Urinary bladder (tissue), 4 donors: ENCODE measurements around the gene ATP2C2. TPM values are rescaled to one million over a fixed set of nuclear protein-coding genes. Genes with fewer than 3 reads are reported as not detected.
"Not testable (repeated sequence)": the region's sequence is repeated elsewhere in the genome, so short reads cannot be mapped to it uniquely, and the experiment has no call there.

Source experiments
- DNase-seq: peaks from one replicate; pipeline ENCODE4 v3.0.0-alpha.2; 2015; ENCODE audit errors: extremely low spot score
- H3K27ac ChIP-seq: one replicate; pipeline ENCODE4 v1.5.1; 2013; ENCODE audit warnings: low read depth, mild to moderate bottlenecking, moderate library complexity
- H3K36me3 ChIP-seq: one replicate; pipeline ENCODE4 v1.6.1; 2013; ENCODE audit warnings: mild to moderate bottlenecking, moderate library complexity; ENCODE audit not compliant: insufficient read depth
- H3K4me1 ChIP-seq: one replicate; pipeline ENCODE4 v1.6.1; 2013; ENCODE audit warnings: mild to moderate bottlenecking, moderate library complexity; ENCODE audit not compliant: insufficient read depth
- H3K4me3 ChIP-seq: one replicate; pipeline ENCODE4 v1.5.1; 2013; ENCODE audit warnings: low read depth, low read length
- WGBS: extraction: QIAGEN DNeasy Blood & Tissue Kit; methylation state at CpG from one replicate; pipeline ENCODE4 v1.1.7; 2013; 5-methylcytosine and 5-hydroxymethylcytosine counted together
- polyA plus RNA-seq: library from polyadenylated mRNA; stranded (reverse); fragments of 200-250 nt; gene quantifications from one replicate; pipeline ENCODE4 v1.2.3, GENCODE V29; 2013
- total RNA-seq: library from RNA; depleted of rRNA; stranded (reverse); fragments of >200 nt; gene quantifications from one replicate; pipeline ENCODE4 v1.2.3, GENCODE V29; 2014
- donor health status: healthy with polysubstance abuse.
- donor health status: healthy.

ATP2C2 gene
- total and polyA plus RNA-seq, 2 donors: 2.3 to 5.0 TPM

DNA sequence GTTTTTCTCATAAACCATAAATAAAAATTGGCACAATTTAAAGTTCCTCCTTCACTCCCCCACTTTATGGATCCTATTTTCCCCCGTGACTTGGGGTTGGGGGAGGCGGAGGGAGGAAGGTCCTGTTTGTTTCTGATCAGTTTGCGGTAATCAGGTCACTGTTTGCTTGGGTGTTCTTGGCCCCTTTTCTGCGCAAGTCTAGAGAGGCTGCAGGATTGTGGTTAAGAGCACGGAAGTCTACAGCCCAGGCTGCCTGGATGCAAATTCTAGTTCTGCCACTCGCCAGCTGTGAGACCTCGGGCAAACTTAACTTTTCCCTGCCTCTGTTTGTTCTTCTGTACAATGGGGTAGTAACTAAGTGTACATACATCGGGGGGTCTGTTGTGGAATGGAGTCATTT lies 12.1 kb downstream of the ATP2C2 start:
- DNase-seq: no peak
- H3K36me3 ChIP-seq: no peaks in the 10 kb centered on the region
- H3K4me1 ChIP-seq: no peaks in the 10 kb centered on the region
- 75% methylated on average over 8 of the region's 8 CpGs for WGBS
- H3K27ac ChIP-seq: no peak overlapping the region
- H3K4me3 ChIP-seq: no peak overlapping the region

DNA sequence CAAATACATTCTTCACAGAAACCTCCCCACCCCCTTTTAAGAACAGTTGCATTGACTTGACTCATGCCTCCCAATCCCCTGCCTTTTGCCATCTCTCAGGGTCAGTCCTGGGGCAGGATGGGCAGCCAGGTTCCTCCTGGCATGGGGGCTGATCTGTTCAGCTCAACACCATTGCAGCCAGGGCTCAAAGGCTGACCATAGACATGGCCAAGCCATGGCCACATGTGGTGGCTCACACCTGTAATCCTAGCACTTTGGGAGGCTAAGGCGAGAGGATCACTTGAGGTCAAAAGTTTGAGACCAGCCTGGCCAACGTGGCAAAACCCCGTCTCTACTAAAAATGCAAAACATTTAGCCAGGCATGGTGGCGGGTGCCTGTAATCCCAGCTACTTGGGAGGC lies 14.1 kb downstream of the ATP2C2 start:
- Histone ChIP-seq H3K4me1 (no peaks in the 10 kb centered on the region), H3K27ac (no peak overlapping the region), H3K36me3 (no peaks in the 10 kb centered on the region), H3K4me3 (no peak overlapping the region)
- 93% methylated on average over 4 of the region's 4 CpGs for WGBS
- DNase-seq: no peak

DNA sequence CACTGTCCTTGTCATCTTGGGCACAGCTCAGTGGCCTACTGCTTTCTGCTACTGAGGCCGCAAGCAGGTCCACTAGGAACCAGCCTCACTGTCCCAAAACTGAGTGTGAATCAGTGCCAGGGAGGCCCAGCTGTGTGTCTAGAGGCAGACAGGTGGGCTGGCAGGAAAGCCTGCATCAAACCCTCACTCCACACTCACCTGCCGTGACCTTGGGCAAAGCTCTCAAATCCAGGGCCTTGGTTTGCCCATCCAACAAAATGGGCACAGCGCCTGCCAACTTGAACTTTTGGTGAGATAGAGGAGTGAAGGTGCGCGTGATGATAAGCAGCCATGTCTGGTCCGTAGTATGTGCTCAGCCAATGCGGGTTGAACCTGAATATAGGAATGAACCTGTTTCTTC lies 14.8 kb downstream of the ATP2C2 start:
- DNase-seq: no peak
- no peaks in the 10 kb centered on the region for H3K36me3 ChIP-seq
- no peaks in the 10 kb centered on the region for H3K4me1 ChIP-seq
- H3K4me3 ChIP-seq: no peak overlapping the region
- 87% methylated on average over 7 of the region's 7 CpGs for WGBS
- H3K27ac ChIP-seq: no peak overlapping the region

DNA sequence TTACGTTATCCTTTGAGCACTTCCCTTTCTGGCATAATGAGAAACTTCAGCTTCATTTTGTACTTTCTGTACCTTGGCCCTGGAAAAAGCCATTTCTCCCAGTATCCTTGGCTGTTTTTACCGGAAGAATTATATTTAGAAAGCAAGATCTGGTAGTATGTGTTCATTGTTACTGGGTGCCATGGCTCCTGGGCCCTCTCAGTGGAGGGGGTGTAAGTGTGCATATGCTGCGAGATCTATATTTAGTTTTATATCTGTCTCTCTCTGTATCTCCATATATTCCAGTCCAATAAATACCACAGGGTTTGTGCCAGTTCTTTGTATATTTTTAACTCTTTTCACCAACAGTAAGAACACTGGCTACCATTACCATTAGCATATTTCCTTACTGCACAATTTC lies 17.7 kb downstream of the ATP2C2 start:
- H3K27ac ChIP-seq: no peak overlapping the region
- no peaks in the 10 kb centered on the region for H3K4me1 ChIP-seq
- no peak for DNase-seq
- H3K36me3 ChIP-seq: no peaks in the 10 kb centered on the region
- WGBS: 74% methylated on average over 3 of the region's 3 CpGs
- no peak overlapping the region for H3K4me3 ChIP-seq

DNA sequence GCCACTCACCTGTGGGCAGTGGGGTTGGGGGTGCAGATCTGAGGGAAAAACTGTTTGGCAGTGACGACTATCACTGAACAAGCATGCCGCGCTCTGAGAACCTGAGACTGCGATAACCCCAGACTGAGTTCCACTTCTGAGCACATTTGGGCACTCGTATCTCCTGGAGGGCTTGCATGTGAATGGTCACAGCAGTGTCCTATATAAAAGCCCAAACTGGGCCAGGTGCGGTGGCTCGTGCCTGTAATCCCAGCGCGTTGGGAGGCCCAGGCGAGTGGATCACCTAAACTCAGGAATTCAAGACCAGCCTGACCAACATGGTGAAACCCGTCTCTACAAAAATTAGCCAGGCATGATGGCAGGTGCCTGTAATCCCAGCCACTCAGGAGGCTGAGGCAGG lies 18.7 kb downstream of the ATP2C2 start:
- no peak overlapping the region for H3K4me3 ChIP-seq
- 96% methylated on average over 11 of the region's 11 CpGs for WGBS

DNA sequence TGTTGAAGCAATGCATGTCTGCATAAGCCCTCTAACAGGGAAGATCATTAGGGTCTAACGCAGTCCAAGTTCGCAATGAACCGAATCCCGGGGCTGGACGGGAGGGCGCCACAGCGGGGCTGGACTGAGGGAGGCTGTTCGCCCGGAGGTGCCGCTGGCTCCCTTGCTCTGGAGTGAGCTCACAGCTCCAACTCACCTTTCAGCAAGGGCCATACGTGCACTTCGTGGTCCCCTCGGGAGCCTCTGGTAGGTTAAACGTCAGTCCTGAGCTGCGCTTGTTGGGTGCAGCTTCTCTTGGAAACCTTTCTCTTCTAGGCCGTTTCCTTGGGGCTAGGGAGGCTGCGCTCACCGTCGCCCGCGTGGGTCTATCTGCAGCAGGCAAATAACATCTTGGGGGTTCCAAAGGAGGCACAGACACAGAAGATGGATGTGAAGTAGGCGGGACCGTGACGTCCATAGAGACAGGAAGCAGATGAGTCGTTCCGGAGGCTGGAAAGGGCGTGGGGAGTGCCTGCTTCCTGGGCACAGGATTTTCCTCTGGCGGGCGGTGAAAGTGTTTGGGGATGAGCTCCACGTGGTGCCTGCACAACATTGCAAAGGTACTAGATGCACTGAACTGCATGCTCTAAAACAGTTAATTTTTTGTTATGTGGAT lies 21.9 kb downstream of the ATP2C2 start:
- no peak overlapping the region for H3K27ac ChIP-seq
- H3K4me1 ChIP-seq: no peaks in the 10 kb centered on the region
- 86% methylated on average over 30 of the region's 30 CpGs for WGBS
- no peak overlapping the region for H3K4me3 ChIP-seq
- no peaks in the 10 kb centered on the region for H3K36me3 ChIP-seq
- DNase-seq: no peak

More for the DNA sequence above, 18.7 kb downstream of the ATP2C2 start:
- Histone ChIP-seq H3K4me1 (no peaks in the 10 kb centered on the region), H3K36me3 (no peaks in the 10 kb centered on the region), H3K27ac (no peak overlapping the region)
- no peak for DNase-seq

DNA sequence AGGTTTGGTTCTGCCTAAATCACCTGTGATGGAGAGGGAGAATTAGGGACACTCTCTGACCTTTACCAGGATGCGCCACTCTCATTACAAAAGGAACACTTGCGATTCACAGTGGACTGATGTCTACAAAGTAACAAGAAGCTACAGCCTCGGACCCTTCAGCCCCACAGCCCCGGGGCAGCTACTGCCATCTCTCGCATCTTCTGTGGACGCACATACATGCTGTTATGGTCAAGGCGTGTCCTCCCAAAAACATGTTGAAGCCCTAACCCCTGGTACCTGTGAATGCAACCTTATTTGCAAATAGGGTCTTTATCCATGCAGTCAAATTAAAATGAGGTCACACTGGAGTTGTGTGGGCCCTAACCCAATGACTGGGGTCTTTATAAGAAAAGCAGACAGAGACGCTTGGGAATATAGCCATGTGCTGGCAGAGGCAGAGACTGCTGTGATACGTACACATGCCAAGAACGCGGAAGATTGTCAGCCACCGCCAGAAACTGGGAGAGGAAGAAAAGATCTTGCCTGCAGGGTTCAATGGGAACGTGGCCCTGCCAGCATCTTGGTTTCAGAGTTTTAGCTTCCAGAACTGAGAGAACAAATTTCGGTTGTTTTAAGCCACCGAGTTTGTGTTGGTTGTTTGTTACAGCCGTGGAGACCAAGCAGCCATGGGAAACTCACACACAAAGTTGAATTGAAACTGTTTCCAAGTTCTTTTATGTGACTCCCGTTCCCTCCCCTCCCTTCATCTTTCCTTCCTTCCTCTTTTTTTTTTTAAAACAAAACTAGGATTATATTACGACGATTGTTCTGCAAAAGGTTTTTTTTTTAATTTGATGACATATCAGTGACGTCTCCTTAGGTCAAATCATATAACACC lies 23.1 kb downstream of the ATP2C2 start:
- Histone ChIP-seq H3K4me3 (no peak overlapping the region), H3K4me1 (no peaks in the 10 kb centered on the region), H3K27ac (no peak overlapping the region), H3K36me3 (no peaks in the 10 kb centered on the region)
- no peak for DNase-seq
- 53% methylated on average over 20 of the region's 20 CpGs for WGBS

DNA sequence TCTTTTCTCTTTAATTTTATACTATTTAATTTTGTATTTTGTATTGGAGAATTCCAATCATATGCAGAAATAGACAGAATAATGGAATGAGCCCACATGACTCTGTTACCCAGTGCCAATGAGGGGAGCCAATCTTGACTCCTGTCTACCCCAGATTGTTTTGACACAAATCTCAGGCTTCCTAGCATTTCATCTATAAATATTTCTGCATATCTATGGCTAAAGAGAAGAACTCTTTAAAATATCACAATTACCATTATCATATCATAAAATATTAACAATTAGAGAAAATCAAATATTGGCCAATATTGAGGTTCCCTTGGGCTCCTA lies 23.7 kb downstream of the ATP2C2 start:
- Histone ChIP-seq H3K36me3 (no peaks in the 10 kb centered on the region), H3K4me1 (no peaks in the 10 kb centered on the region)

DNA sequence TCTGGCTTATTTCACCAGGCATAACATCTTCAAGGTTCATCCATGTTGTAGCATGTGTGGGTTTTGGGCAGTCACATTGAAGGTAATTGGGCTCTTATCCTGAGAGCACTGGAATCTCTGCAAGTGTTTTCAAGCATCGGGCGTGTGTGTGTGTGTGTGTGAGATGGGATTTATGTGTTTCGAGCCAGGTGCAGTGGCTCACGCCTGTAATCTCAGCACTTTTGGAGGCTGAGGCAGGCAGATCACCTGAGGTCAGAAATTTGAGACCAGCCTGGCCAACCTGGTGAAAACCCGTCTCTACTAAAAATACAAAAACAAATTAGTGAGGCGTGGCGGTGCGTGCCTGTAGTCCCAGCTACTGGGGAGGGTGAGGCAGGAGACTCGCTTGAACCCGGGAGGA lies 27.7 kb downstream of the ATP2C2 start:
- not testable (repeated sequence) for H3K27ac ChIP-seq, DNase-seq, H3K4me1 ChIP-seq, H3K4me3 ChIP-seq, H3K36me3 ChIP-seq
- WGBS: 80% methylated on average over 10 of the region's 10 CpGs

More for the DNA sequence above, 23.7 kb downstream of the ATP2C2 start:
- Histone ChIP-seq H3K4me3 (no peak overlapping the region), H3K27ac (no peak overlapping the region)
- DNase-seq: no peak

DNA sequence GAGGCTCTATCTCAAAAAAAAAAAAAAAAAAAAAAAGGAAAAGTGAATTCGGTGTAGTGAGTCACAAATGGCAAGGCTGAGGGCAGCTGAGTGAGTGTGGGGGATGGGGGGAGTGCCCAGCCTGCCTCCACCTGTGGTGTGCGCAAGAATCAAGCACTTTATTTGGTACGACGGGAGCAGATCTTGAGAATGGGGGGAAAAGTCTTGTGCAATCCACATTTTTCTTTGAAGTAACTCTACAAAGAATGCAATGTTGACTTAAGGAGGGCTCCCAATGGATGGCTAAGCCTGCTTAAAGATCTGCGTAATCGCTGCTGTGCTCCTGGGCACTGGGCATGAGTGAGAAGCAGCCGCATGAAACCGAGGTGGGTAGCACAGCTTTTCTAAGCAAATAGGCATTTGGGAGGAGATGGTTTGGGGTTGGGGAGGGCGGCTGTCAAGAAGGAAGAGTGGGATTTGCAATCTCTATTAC lies 28.2 kb downstream of the ATP2C2 start:
- H3K4me1 ChIP-seq: no peaks in the 10 kb centered on the region
- H3K27ac ChIP-seq: no peak overlapping the region
- peak; percentile 33 for DNase-seq
- H3K4me3 ChIP-seq: no peak overlapping the region
- WGBS: 48% methylated on average over 9 of the region's 9 CpGs
- H3K36me3 ChIP-seq: no peaks in the 10 kb centered on the region

DNA sequence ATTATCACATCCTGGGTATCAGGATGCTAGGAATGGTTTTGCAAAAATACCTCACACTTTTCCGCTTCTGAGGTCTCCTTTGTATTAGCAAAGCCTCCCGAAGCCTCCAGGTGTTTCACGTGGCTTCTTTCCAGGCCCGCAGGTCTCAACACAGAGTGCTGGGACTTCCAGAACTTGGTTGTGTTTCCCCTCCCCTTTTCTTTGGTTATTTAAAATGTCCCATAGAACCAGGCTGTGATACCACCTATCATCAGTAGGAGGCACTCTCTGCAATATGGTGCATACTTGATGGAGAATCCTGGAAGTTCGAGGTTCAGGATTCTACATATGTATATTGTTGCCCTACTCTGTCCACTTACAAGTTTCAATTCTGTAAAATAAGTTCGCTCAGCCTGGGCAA lies 28.8 kb downstream of the ATP2C2 start:
- Histone ChIP-seq H3K36me3 (no peaks in the 10 kb centered on the region), H3K4me3 (no peak overlapping the region), H3K4me1 (no peaks in the 10 kb centered on the region), H3K27ac (no peak overlapping the region)
- DNase-seq: no peak
- 92% methylated on average over 6 of the region's 6 CpGs for WGBS

DNA sequence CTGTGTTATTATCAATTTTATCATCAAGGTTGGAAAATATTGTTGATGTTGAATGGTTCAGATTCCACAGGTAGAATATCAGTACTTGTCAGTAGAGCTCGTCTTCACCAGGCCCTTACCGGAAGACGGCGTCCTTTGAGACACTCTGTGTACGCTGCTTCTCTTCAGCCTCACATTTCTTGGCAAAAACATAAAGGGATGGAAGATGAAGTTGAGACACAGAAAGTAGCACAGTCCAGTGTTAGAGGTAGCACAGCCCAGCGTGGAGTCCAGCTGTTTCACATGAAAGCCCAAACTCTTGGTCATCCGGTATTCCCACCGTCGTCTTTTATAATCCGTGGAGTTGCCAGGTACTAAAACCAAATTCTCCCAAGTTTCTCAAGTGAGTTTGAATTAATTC lies 30.4 kb downstream of the ATP2C2 start:
- Histone ChIP-seq H3K36me3 (no peaks in the 10 kb centered on the region), H3K4me1 (no peaks in the 10 kb centered on the region), H3K27ac (no peak overlapping the region), H3K4me3 (no peak overlapping the region)
- DNase-seq: no peak
- WGBS: 34% methylated on average over 10 of the region's 10 CpGs

DNA sequence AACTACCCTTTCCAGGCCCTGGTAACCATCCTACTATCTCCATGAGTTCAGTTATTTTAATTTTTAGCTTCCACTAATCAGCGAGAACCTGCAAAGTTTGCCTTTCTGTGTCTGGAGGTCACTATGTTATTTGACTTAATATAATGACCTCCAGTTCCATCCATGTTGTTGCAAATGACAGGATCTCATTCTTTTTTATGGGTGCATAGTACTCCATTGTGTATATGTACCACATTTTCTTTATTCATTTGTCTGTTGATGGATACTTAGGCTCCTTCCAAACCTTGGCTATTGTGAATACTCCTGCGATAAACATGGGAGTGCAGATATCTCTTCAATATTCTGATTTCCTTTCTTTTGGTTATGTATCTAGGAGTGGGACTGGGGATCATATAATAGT lies 31.6 kb downstream of the ATP2C2 start:
- 99% methylated on average over 2 of the region's 2 CpGs for WGBS
- H3K27ac ChIP-seq, H3K4me1 ChIP-seq, H3K36me3 ChIP-seq, DNase-seq, H3K4me3 ChIP-seq: not testable (repeated sequence)

DNA sequence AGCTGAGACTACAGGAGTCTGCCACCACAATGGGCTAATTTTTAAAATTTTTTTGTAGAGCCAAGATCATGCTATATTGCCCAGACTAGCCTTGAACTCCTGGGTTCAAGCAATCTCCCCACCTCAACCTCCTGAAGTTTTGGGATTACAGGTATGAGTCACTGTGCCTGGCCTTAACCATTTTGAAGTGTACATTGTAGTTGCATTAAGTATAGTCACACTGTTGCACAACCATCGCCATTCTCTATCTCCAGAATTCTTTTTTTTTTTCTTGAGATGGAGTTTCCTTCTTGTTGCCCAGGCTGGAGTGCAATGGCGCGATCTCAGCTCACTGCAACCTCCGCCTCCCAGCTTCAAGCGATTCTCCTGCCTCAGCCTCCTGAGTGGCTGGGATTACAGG lies 35.1 kb downstream of the ATP2C2 start:
- H3K27ac ChIP-seq, H3K4me1 ChIP-seq, H3K36me3 ChIP-seq, H3K4me3 ChIP-seq, DNase-seq: not testable (repeated sequence)
- WGBS: 98% methylated on average over 5 of the region's 5 CpGs
